Colonic mucosa (tissue), 4 donors: ENCODE data around the gene SAFB. TPM values are rescaled to one million over a fixed set of nuclear protein-coding genes. Genes with fewer than 3 reads are reported as not detected.

Source experiments
- DNase-seq: peaks from one replicate; pipeline ENCODE4 v3.0.0-alpha.2; 2020
- H3K27ac ChIP-seq: fragments of 200-600 bp; one replicate; pipeline ENCODE4 v1.8.0; 2021
- H3K27me3 ChIP-seq: fragments of 200-600 bp; one replicate; pipeline ENCODE4 v1.8.0; 2021
- H3K36me3 ChIP-seq: fragments of 200-600 bp; one replicate; pipeline ENCODE4 v1.8.0; 2021
- H3K4me1 ChIP-seq: fragments of 200-600 bp; one replicate; pipeline ENCODE4 v1.8.0; 2021; ENCODE audit warnings: mild to moderate bottlenecking
- H3K4me3 ChIP-seq: fragments of 200-600 bp; one replicate; pipeline ENCODE4 v1.8.0; 2021
- H3K9ac ChIP-seq, 2 donors: one replicate each; pipeline ENCODE4 v1.7.0; 2013; ENCODE audit warnings: control low read depth in 2 of 2, low read depth in 2 of 2, low read length in 2 of 2
- H3K9me3 ChIP-seq: fragments of 200-600 bp; one replicate; pipeline ENCODE4 v1.8.0; 2021
- CTCF ChIP-seq: fragments of 200-600 bp; IDR thresholded peaks from one replicate; pipeline ENCODE4 v1.8.0; 2022; ENCODE audit warnings: antibody characterized with exemption, mild to moderate bottlenecking
- intact Hi-C: fragments of 100-400 bp; cut with DNase I; formaldehyde crosslinking; loops from one replicate; pipeline ENCODE4 v1.14.1; 2022
- total RNA-seq, 2 donors: library from RNA; stranded (reverse); fragmentation: NEBNext Ultra II Directional in 1 of 2; extraction: Animal tissue kit (Norgen Biotek cat#: 25700) in 1 of 2; gene quantifications; one replicate each; pipeline ENCODE4 v1.2.1, GENCODE V29; 2021
- donor health status: healthy.
- donor health status: DM: no; HTN: no; CAD: no.
- donor health status: DM: no; HTN: no; CAD: no.

Gene SAFB
- total RNA-seq, 2 donors from 2014 or later: 56.1 to 120 TPM

GRCh38 chr19:5694167-5694955 lies 71.5 kb downstream of the SAFB start:
- no peak overlapping the region for H3K9ac ChIP-seq
- no peak for TF ChIP-seq CTCF
- no peak overlapping the region for H3K4me3 ChIP-seq
- no peaks in the 10 kb centered on the region for H3K27me3 ChIP-seq
- no peak overlapping the region for H3K27ac ChIP-seq
- peaks cover 11% of the 10 kb centered on the region for H3K4me1 ChIP-seq
- DNase-seq: no peak
- H3K36me3 ChIP-seq: peaks cover 18% of the 10 kb centered on the region
- no peaks in the 10 kb centered on the region for H3K9me3 ChIP-seq
- intact Hi-C loops: no loop called here

- H3K4me1 ChIP-seq: peaks cover 11% of the 10 kb centered on the region
- H3K4me3 ChIP-seq: no peak overlapping the region
- no peak for DNase-seq
- no peaks in the 10 kb centered on the region for H3K9me3 ChIP-seq
- intact Hi-C loops: no loop called here
- H3K27ac ChIP-seq: no peak overlapping the region
- TF ChIP-seq CTCF: no peak
- H3K27me3 ChIP-seq: no peaks in the 10 kb centered on the region
- H3K9ac ChIP-seq: no peak overlapping the region
- peaks cover 18% of the 10 kb centered on the region for H3K36me3 ChIP-seq
Measured at GRCh38 chr19:5694956-5695648, 72.2 kb downstream of the SAFB start.

GRCh38 chr19:5695649-5696195 lies 72.8 kb downstream of the SAFB start:
- H3K4me1 ChIP-seq: peaks cover 11% of the 10 kb centered on the region
- no peak for DNase-seq
- no peak overlapping the region for H3K9ac ChIP-seq
- no peaks in the 10 kb centered on the region for H3K27me3 ChIP-seq
- intact Hi-C loops: no loop called here
- H3K9me3 ChIP-seq: no peaks in the 10 kb centered on the region
- H3K4me3 ChIP-seq: no peak overlapping the region
- TF ChIP-seq CTCF: no peak
- H3K27ac ChIP-seq: no peak overlapping the region
- H3K36me3 ChIP-seq: peaks cover 18% of the 10 kb centered on the region

- H3K4me1 ChIP-seq: peaks cover 11% of the 10 kb centered on the region
- intact Hi-C loops: no loop called here
- no peak overlapping the region for H3K9ac ChIP-seq
- no peak for DNase-seq
- no peaks in the 10 kb centered on the region for H3K9me3 ChIP-seq
- H3K4me3 ChIP-seq: no peak overlapping the region
- TF ChIP-seq CTCF: no peak
- no peak overlapping the region for H3K27ac ChIP-seq
- H3K27me3 ChIP-seq: no peaks in the 10 kb centered on the region
- H3K36me3 ChIP-seq: peaks cover 18% of the 10 kb centered on the region
Measured at GRCh38 chr19:5696196-5697021, 73.5 kb downstream of the SAFB start.
